H1 (cell line): Measurements from ENCODE around the gene OR56B4. TPM values are rescaled to one million over a fixed set of nuclear protein-coding genes. Genes with fewer than 3 reads are reported as not detected.

Source experiments
- CHD7 ChIP-seq: fragments of 300-600 bp; sonication (generic); IDR thresholded peaks from 2 replicates; pipeline ENCODE4 v1.7.1; 2012; ENCODE audit warnings: low read length, moderate library complexity, mild to moderate bottlenecking, inconsistent platforms; ENCODE audit not compliant: insufficient replicate concordance
- CREB1 ChIP-seq: IDR thresholded peaks from 2 replicates; pipeline ENCODE4 v1.6.1; 2012; ENCODE audit warnings: inconsistent platforms
- RXRA ChIP-seq: IDR thresholded peaks from 2 replicates; pipeline ENCODE4 v1.6.1; 2011; ENCODE audit warnings: low read depth, mild to moderate bottlenecking, low read length, moderate library complexity; ENCODE audit not compliant: insufficient read depth
- YY1 ChIP-seq: IDR thresholded peaks from 2 replicates; pipeline ENCODE4 v1.6.1; 2011; ENCODE audit warnings: low read depth, mild to moderate bottlenecking, low read length
- polyA plus RNA-seq, 7 experiments: library from polyadenylated mRNA; depleted of rRNA in 3 of 7; stranded (reverse) in 5 of 7; unstranded in 2 of 7; fragments of >200 nt in 5 of 7; fragments of 200-250 nt in 2 of 7; gene quantifications; 1 replicate in 5 of 7; 2 replicates in 1 of 7; 4 replicates in 1 of 7; pipeline versions ENCODE4 v1.2.1 to v1.2.3, GENCODE V29; 2011 to 2013; ENCODE audit warnings: missing spikeins in 2 of 7, mixed read lengths in 2 of 7
- total RNA-seq: library from RNA; stranded (reverse); fragmentation: NEBNext Ultra II Directional; extraction: Animal tissue kit (Norgen Biotek cat#: 25700); gene quantifications from 2 replicates; pipeline ENCODE4 v1.2.1, GENCODE V29; 2021

OR56B4 gene
- total and polyA plus RNA-seq, 2 of the 8 experiments (the other 6 are each of a cell fraction or from before 2014, with no cell fraction given): not detected

- no peak for TF ChIP-seq CHD7
- no peak for TF ChIP-seq RXRA
- no peak for TF ChIP-seq YY1
- no peak for TF ChIP-seq CREB1
Measured at GRCh38 chr11:6151117-6151516, 43.6 kb downstream of the OR56B4 start (continued).
